Mesothelial cell of epicardium (in vitro differentiated cells): ENCODE data around the gene RFTN1. TPM values are rescaled to one million over a fixed set of nuclear protein-coding genes. Genes with fewer than 3 reads are reported as not detected.

Experiments
- DNase-seq, 2 experiments: peaks; one replicate each; pipeline ENCODE4 v3.0.0; 2021; ENCODE audit warnings: low spot score in 2 of 2; ENCODE audit not compliant: unreplicated experiment in 2 of 2
- H3K27ac Mint-ChIP-seq: 2 replicates; pipeline ENCODE4 v1.8.0; 2021; ENCODE audit warnings: mixed read lengths
- H3K27me3 Mint-ChIP-seq: 2 replicates; pipeline ENCODE4 v1.8.0; 2021; ENCODE audit warnings: low read depth, mixed read lengths
- H3K36me3 Mint-ChIP-seq: 2 replicates; pipeline ENCODE4 v1.8.0; 2021; ENCODE audit warnings: mixed read lengths
- H3K4me1 Mint-ChIP-seq: 2 replicates; pipeline ENCODE4 v1.8.0; 2021; ENCODE audit warnings: mixed read lengths
- H3K4me3 Mint-ChIP-seq: 2 replicates; pipeline ENCODE4 v1.8.0; 2021; ENCODE audit warnings: mild to moderate bottlenecking, moderate library complexity, mixed read lengths
- H3K9me3 Mint-ChIP-seq: 2 replicates; pipeline ENCODE4 v1.8.0; 2021; ENCODE audit warnings: mixed read lengths
- CTCF ChIP-seq: fragments of 200-600 bp; sonication (generic); IDR thresholded peaks from one replicate; pipeline ENCODE4 v1.5.0; 2021; ENCODE audit warnings: antibody characterized with exemption; ENCODE audit not compliant: unreplicated experiment
- total RNA-seq: library from RNA; stranded (reverse); gene quantifications from 3 replicates; pipeline ENCODE4 v1.2.1, GENCODE V29; 2021

RFTN1 gene
- total RNA-seq, 1 donor from 2014 or later = 10.0 TPM

GRCh38 chr3:16328124-16328523 is 185.4 kb downstream of the RFTN1 start:
- no peak overlapping the region for H3K4me3 Mint-ChIP-seq

GRCh38 chr3:16326724-16327349 is 186.7 kb downstream of the RFTN1 start:
- H3K27ac Mint-ChIP-seq = no peak overlapping the region
- no peak overlapping the region for H3K4me3 Mint-ChIP-seq
- H3K36me3 Mint-ChIP-seq = peaks cover 26% of the 10 kb centered on the region
- no peak for TF ChIP-seq CTCF
- no peaks in the 10 kb centered on the region for H3K27me3 Mint-ChIP-seq
- DNase-seq = no peak
- H3K4me1 Mint-ChIP-seq = no peaks in the 10 kb centered on the region
- H3K9me3 Mint-ChIP-seq = peaks cover 18% of the 10 kb centered on the region

More at GRCh38 chr3:16328124-16328523, 185.4 kb downstream of the RFTN1 start:
- Mint-ChIP-seq H3K27me3 (no peaks in the 10 kb centered on the region), H3K36me3 (peaks cover 38% of the 10 kb centered on the region), H3K4me1 (no peaks in the 10 kb centered on the region), H3K27ac (no peak overlapping the region), H3K9me3 (peaks cover 29% of the 10 kb centered on the region)
- DNase-seq = no peak
- no peak for TF ChIP-seq CTCF

GRCh38 chr3:16325850-16326249 is 187.6 kb downstream of the RFTN1 start:
- Mint-ChIP-seq H3K4me1 (no peaks in the 10 kb centered on the region), H3K27ac (no peak overlapping the region), H3K36me3 (peaks cover 17% of the 10 kb centered on the region), H3K9me3 (peaks cover 9% of the 10 kb centered on the region), H3K4me3 (no peak overlapping the region), H3K27me3 (no peaks in the 10 kb centered on the region)
- no peak for DNase-seq
- no peak for TF ChIP-seq CTCF

GRCh38 chr3:16323737-16324136 is 189.8 kb downstream of the RFTN1 start:
- no peak for TF ChIP-seq CTCF
- H3K4me1 Mint-ChIP-seq = no peaks in the 10 kb centered on the region
- H3K9me3 Mint-ChIP-seq = no peaks in the 10 kb centered on the region
- H3K36me3 Mint-ChIP-seq = peaks cover 3% of the 10 kb centered on the region
- no peak overlapping the region for H3K27ac Mint-ChIP-seq
- no peak for DNase-seq
- H3K4me3 Mint-ChIP-seq = no peak overlapping the region
- H3K27me3 Mint-ChIP-seq = no peaks in the 10 kb centered on the region

GRCh38 chr3:16322189-16322588 is 191.3 kb downstream of the RFTN1 start:
- H3K27me3 Mint-ChIP-seq = no peaks in the 10 kb centered on the region
- no peak overlapping the region for H3K27ac Mint-ChIP-seq
- DNase-seq = no peak
- peaks cover 7% of the 10 kb centered on the region for H3K4me1 Mint-ChIP-seq
- peaks cover 3% of the 10 kb centered on the region for H3K36me3 Mint-ChIP-seq
- no peaks in the 10 kb centered on the region for H3K9me3 Mint-ChIP-seq
- no peak for TF ChIP-seq CTCF
- H3K4me3 Mint-ChIP-seq = no peak overlapping the region

- Mint-ChIP-seq H3K27ac (no peak overlapping the region), H3K27me3 (no peaks in the 10 kb centered on the region), H3K4me3 (no peak overlapping the region), H3K4me1 (peaks cover 7% of the 10 kb centered on the region), H3K9me3 (no peaks in the 10 kb centered on the region), H3K36me3 (peaks cover 6% of the 10 kb centered on the region)
- no peak for DNase-seq
- TF ChIP-seq CTCF = no peak
Observed at GRCh38 chr3:16320711-16321110, 192.8 kb downstream of the RFTN1 start.
